A549 (cell line): ENCODE measurements around the gene AUTS2.

Experiments
- FOSB ChIP-seq: fragments of 250-450 bp; sonication (Bioruptor Pico); IDR thresholded peaks from 2 replicates; pipeline ENCODE4 v1.5.0; 2020; ENCODE audit warnings: mild to moderate bottlenecking, moderate library complexity
- HOXB13 ChIP-seq: fragments of 250-450 bp; sonication (Bioruptor Pico); IDR thresholded peaks from 2 replicates; pipeline ENCODE4 v1.5.0; 2020; ENCODE audit warnings: low read depth, mild to moderate bottlenecking, moderate library complexity
- MAX ChIP-seq: IDR thresholded peaks from 2 replicates; pipeline ENCODE4 v1.6.1; 2012
- MAZ ChIP-seq: fragments of 150-350 bp; IDR thresholded peaks from 2 replicates; pipeline ENCODE4 v1.6.1; 2014; ENCODE audit warnings: antibody characterized with exemption, low read depth, low read length, borderline replicate concordance
- RAD21 ChIP-seq, 2 experiments: fragments of >200 bp in 1 of 2; sonication (Bioruptor Twin) in 1 of 2; formaldehyde crosslinking in 1 of 2; IDR thresholded peaks in 1 of 2; conservative IDR thresholded peaks in 1 of 2; 2 replicates in 1 of 2; 3 replicates in 1 of 2; pipeline ENCODE4 v1.6.1; 2012 to 2018; ENCODE audit warnings: inconsistent platforms in 1 of 2
- SMC3 ChIP-seq: fragments of >200 bp; sonication (Bioruptor Twin); formaldehyde crosslinking; IDR thresholded peaks from 3 replicates; pipeline ENCODE4 v1.6.1; 2018; ENCODE audit warnings: inconsistent platforms
- TF ChIP-seq, protein P1 (sequence below): fragments of >200 bp; sonication (Bioruptor Twin); formaldehyde crosslinking; IDR thresholded peaks from 3 replicates; pipeline ENCODE4 v1.5.1; 2016

GRCh38 chr7:70632400-70632799 is 1034.1 kb downstream of the AUTS2 start:
- TF ChIP-seq, protein P1, sequence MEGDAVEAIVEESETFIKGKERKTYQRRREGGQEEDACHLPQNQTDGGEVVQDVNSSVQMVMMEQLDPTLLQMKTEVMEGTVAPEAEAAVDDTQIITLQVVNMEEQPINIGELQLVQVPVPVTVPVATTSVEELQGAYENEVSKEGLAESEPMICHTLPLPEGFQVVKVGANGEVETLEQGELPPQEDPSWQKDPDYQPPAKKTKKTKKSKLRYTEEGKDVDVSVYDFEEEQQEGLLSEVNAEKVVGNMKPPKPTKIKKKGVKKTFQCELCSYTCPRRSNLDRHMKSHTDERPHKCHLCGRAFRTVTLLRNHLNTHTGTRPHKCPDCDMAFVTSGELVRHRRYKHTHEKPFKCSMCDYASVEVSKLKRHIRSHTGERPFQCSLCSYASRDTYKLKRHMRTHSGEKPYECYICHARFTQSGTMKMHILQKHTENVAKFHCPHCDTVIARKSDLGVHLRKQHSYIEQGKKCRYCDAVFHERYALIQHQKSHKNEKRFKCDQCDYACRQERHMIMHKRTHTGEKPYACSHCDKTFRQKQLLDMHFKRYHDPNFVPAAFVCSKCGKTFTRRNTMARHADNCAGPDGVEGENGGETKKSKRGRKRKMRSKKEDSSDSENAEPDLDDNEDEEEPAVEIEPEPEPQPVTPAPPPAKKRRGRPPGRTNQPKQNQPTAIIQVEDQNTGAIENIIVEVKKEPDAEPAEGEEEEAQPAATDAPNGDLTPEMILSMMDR, result no peak
- TF ChIP-seq SMC3 (no peak), HOXB13 (CRISPR knock-in tag) (no peak), MAX (no peak), RAD21 (conservative IDR thresholded peaks at IDR 0.05 in 1 of 2, IDR thresholded peaks at IDR 0.05 in 1 of 2) (no peak), MAZ (no peak), FOSB (CRISPR knock-in tag) (no peak)
